ENCODE results near the gene ANO1.

ANO1 gene

DNA sequence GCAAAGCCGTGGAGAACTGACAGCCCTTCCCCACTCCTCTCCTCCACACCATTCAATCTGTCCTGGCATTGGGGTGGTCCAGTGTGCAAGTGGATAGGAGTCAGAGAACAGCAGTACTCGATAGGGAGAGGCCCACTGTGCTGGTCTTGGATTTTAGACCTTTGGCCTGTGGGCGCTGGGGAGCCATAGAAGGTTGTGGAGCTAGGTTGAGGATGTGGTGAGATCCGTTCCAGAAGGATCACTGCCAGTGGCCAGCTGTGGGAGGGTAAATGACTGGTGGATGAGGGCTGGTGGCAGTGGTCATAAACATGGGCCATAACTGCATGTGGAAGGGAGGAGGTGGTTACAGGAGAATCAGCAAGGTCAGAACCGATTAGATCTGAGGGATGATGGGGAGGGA, 28.6 kb downstream of the ANO1 start:
- H4K20me1 ChIP-seq (ENCODE audit: control insufficient read depth, insufficient read depth, low read depth, low read length), result no peaks in the 10 kb centered on the region
- H3F3A ChIP-seq (ENCODE audit: control insufficient read depth, insufficient read depth), result no peaks in the 10 kb centered on the region
- no peak overlapping the region for H3K4me3 ChIP-seq (ENCODE audit: low read length)
- H3K27me3 ChIP-seq (ENCODE audit: control insufficient read depth, low read length), result no peaks in the 10 kb centered on the region
- H3K27ac ChIP-seq (ENCODE audit: low read depth, low read length), result no peak overlapping the region
- TF ChIP-seq, protein P1, sequence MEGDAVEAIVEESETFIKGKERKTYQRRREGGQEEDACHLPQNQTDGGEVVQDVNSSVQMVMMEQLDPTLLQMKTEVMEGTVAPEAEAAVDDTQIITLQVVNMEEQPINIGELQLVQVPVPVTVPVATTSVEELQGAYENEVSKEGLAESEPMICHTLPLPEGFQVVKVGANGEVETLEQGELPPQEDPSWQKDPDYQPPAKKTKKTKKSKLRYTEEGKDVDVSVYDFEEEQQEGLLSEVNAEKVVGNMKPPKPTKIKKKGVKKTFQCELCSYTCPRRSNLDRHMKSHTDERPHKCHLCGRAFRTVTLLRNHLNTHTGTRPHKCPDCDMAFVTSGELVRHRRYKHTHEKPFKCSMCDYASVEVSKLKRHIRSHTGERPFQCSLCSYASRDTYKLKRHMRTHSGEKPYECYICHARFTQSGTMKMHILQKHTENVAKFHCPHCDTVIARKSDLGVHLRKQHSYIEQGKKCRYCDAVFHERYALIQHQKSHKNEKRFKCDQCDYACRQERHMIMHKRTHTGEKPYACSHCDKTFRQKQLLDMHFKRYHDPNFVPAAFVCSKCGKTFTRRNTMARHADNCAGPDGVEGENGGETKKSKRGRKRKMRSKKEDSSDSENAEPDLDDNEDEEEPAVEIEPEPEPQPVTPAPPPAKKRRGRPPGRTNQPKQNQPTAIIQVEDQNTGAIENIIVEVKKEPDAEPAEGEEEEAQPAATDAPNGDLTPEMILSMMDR (IDR thresholded peaks at IDR 0.05; ENCODE audit: low read depth, low read length, poor library complexity, severe bottlenecking), result no peak
- no peak for TF ChIP-seq EZH2phosphoT487 (IDR thresholded peaks at IDR 0.05; ENCODE audit: borderline replicate concordance, low read length)
- no peaks in the 10 kb centered on the region for H3K36me3 ChIP-seq (ENCODE audit: control insufficient read depth, low read length)
- no peaks in the 10 kb centered on the region for H3K4me1 ChIP-seq (ENCODE audit: control insufficient read depth, low read length)
- H3K9me3 ChIP-seq (ENCODE audit: control insufficient read depth, insufficient read depth, low read length), result no peaks in the 10 kb centered on the region
- no peaks in the 10 kb centered on the region for H3K79me2 ChIP-seq (ENCODE audit: control insufficient read depth, low read length)
- H3K9me2 ChIP-seq (replicated peaks; ENCODE audit: control insufficient read depth, low read length), result no peaks in the 10 kb centered on the region
- H3K4me2 ChIP-seq (ENCODE audit: low read length), result no peak overlapping the region

DNA sequence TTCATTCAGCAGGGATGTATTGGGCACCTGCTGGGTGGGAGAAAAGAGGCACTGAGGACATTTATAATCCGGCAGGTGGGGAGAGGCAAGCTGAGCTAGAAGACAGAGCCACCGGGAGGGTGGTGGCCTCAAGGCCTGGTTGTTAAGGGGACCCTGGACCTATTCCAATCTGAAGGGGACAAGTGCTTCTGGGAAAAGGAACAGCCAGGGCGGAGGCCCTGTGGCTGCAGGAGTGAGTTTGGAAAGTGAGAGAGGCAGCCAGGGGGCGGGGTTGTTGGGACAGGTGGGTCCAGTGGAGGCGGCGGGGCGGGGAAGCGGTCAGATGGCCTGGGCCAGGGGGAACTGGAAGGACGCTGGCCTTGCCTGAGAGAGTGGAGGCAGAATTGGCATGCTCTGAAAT, 29.1 kb downstream of the ANO1 start:
- no peaks in the 10 kb centered on the region for H3K9me2 ChIP-seq (replicated peaks; ENCODE audit: control insufficient read depth, low read length)
- no peaks in the 10 kb centered on the region for H3K36me3 ChIP-seq (ENCODE audit: control insufficient read depth, low read length)
- no peaks in the 10 kb centered on the region for H3K9me3 ChIP-seq (ENCODE audit: control insufficient read depth, insufficient read depth, low read length)
- H3K79me2 ChIP-seq (ENCODE audit: control insufficient read depth, low read length), result no peaks in the 10 kb centered on the region
- H3F3A ChIP-seq (ENCODE audit: control insufficient read depth, insufficient read depth), result no peaks in the 10 kb centered on the region
- H3K27me3 ChIP-seq (ENCODE audit: control insufficient read depth, low read length), result no peaks in the 10 kb centered on the region
- no peak overlapping the region for H3K4me2 ChIP-seq (ENCODE audit: low read length)
- no peak overlapping the region for H3K27ac ChIP-seq (ENCODE audit: low read depth, low read length)
- H4K20me1 ChIP-seq (ENCODE audit: control insufficient read depth, insufficient read depth, low read depth, low read length), result no peaks in the 10 kb centered on the region
- no peaks in the 10 kb centered on the region for H3K4me1 ChIP-seq (ENCODE audit: control insufficient read depth, low read length)
- TF ChIP-seq EZH2phosphoT487 (IDR thresholded peaks at IDR 0.05; ENCODE audit: borderline replicate concordance, low read length), result no peak
- TF ChIP-seq, protein P1 (IDR thresholded peaks at IDR 0.05; ENCODE audit: low read depth, low read length, poor library complexity, severe bottlenecking), result no peak
- H3K4me3 ChIP-seq (ENCODE audit: low read length), result no peak overlapping the region

DNA sequence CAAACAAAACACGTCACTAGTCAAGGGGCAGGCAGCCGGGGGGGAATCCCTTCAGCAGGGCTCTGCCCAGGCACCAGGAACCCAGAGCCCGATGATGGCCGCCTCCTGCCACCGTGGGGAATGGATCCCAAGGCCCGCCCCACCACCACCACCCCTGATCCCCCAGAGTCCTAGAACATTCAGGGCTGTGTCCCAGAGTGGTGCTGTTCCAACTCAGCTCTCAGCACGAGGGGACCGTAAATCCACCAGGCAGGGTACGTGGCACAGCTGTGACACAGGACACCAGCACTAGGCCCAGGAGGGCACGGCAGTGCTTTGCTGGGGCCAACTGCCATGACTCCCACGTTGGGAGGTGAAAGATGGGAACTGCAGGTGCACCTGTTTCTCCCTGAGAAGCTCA, 29.6 kb downstream of the ANO1 start:
- Histone ChIP-seq H3K9me2 (replicated peaks; ENCODE audit: control insufficient read depth, low read length) (no peaks in the 10 kb centered on the region), H3K36me3 (ENCODE audit: control insufficient read depth, low read length) (no peaks in the 10 kb centered on the region), H4K20me1 (ENCODE audit: control insufficient read depth, insufficient read depth, low read depth, low read length) (no peaks in the 10 kb centered on the region), H3K27me3 (ENCODE audit: control insufficient read depth, low read length) (no peaks in the 10 kb centered on the region), H3K4me3 (ENCODE audit: low read length) (no peak overlapping the region), H3K4me2 (ENCODE audit: low read length) (no peak overlapping the region), H3K79me2 (ENCODE audit: control insufficient read depth, low read length) (no peaks in the 10 kb centered on the region), H3K27ac (ENCODE audit: low read depth, low read length) (no peak overlapping the region), H3F3A (ENCODE audit: control insufficient read depth, insufficient read depth) (no peaks in the 10 kb centered on the region), H3K4me1 (ENCODE audit: control insufficient read depth, low read length) (no peaks in the 10 kb centered on the region), H3K9me3 (ENCODE audit: control insufficient read depth, insufficient read depth, low read length) (no peaks in the 10 kb centered on the region)
- TF ChIP-seq, protein P1 (IDR thresholded peaks at IDR 0.05; ENCODE audit: low read depth, low read length, poor library complexity, severe bottlenecking), result no peak
- no peak for TF ChIP-seq EZH2phosphoT487 (IDR thresholded peaks at IDR 0.05; ENCODE audit: borderline replicate concordance, low read length)

DNA sequence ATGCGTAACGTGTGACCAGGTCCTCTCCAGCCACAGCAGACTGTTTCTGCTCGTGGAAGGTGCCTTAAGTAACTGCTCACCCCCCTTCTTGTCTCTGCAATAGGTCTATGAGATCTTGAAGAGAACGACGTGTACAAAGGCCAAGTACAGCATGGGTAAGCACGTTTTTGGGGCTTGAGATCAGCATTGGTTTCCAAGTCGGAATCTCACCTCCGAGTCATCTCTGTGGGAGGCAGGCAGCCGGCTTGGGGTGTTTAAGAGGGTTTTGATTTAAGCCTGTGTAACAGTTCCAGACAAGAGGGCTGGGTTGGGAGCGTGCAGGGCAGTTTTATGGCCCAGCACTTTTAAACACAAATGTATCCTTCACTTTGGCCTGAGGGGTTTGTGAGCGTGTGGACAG, 30.1 kb downstream of the ANO1 start:
- no peaks in the 10 kb centered on the region for H3K36me3 ChIP-seq (ENCODE audit: control insufficient read depth, low read length)
- H3K27me3 ChIP-seq (ENCODE audit: control insufficient read depth, low read length), result no peaks in the 10 kb centered on the region
- H4K20me1 ChIP-seq (ENCODE audit: control insufficient read depth, insufficient read depth, low read depth, low read length), result no peaks in the 10 kb centered on the region
- no peaks in the 10 kb centered on the region for H3K79me2 ChIP-seq (ENCODE audit: control insufficient read depth, low read length)
- H3F3A ChIP-seq (ENCODE audit: control insufficient read depth, insufficient read depth), result no peaks in the 10 kb centered on the region
- TF ChIP-seq EZH2phosphoT487 (IDR thresholded peaks at IDR 0.05; ENCODE audit: borderline replicate concordance, low read length), result no peak
- TF ChIP-seq, protein P1 (IDR thresholded peaks at IDR 0.05; ENCODE audit: low read depth, low read length, poor library complexity, severe bottlenecking), result no peak
- no peaks in the 10 kb centered on the region for H3K4me1 ChIP-seq (ENCODE audit: control insufficient read depth, low read length)
- H3K4me2 ChIP-seq (ENCODE audit: low read length), result no peak overlapping the region
- H3K9me3 ChIP-seq (ENCODE audit: control insufficient read depth, insufficient read depth, low read length), result no peaks in the 10 kb centered on the region
- H3K27ac ChIP-seq (ENCODE audit: low read depth, low read length), result no peak overlapping the region
- H3K9me2 ChIP-seq (replicated peaks; ENCODE audit: control insufficient read depth, low read length), result no peaks in the 10 kb centered on the region
- H3K4me3 ChIP-seq (ENCODE audit: low read length), result no peak overlapping the region
